ENCODE data around the gene VENTX. TPM values are rescaled to one million over a fixed set of nuclear protein-coding genes. Genes with fewer than 3 reads are reported as not detected.

Gene VENTX
- total RNA-seq, 1 donor from 2014 or later = 1.6 TPM

- Mint-ChIP-seq H3K4me1 (ENCODE audit: low read depth, unreplicated experiment) (peaks cover 13% of the 10 kb centered on the region), H3K9me3 (ENCODE audit: unreplicated experiment) (peaks cover 2% of the 10 kb centered on the region), H3K27ac (ENCODE audit: unreplicated experiment) (no peak overlapping the region), H3K4me3 (ENCODE audit: unreplicated experiment) (no peak overlapping the region), H3K27me3 (ENCODE audit: unreplicated experiment) (peaks cover 7% of the 10 kb centered on the region), H3K36me3 (ENCODE audit: unreplicated experiment) (no peaks in the 10 kb centered on the region)
- DNase-seq = no peak
- TF ChIP-seq, protein P1, sequence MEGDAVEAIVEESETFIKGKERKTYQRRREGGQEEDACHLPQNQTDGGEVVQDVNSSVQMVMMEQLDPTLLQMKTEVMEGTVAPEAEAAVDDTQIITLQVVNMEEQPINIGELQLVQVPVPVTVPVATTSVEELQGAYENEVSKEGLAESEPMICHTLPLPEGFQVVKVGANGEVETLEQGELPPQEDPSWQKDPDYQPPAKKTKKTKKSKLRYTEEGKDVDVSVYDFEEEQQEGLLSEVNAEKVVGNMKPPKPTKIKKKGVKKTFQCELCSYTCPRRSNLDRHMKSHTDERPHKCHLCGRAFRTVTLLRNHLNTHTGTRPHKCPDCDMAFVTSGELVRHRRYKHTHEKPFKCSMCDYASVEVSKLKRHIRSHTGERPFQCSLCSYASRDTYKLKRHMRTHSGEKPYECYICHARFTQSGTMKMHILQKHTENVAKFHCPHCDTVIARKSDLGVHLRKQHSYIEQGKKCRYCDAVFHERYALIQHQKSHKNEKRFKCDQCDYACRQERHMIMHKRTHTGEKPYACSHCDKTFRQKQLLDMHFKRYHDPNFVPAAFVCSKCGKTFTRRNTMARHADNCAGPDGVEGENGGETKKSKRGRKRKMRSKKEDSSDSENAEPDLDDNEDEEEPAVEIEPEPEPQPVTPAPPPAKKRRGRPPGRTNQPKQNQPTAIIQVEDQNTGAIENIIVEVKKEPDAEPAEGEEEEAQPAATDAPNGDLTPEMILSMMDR (IDR thresholded peaks at IDR 0.05; ENCODE audit: partially characterized antibody, unreplicated experiment) = no peak
These were observed 20.6 kb downstream of the VENTX start for GRCh38 chr10:133258066-133258817.

GRCh38 chr10:133258818-133259601 lies 21.4 kb downstream of the VENTX start:
- Mint-ChIP-seq H3K4me3 (ENCODE audit: unreplicated experiment) (peak overlapping the region; percentile 30), H3K9me3 (ENCODE audit: unreplicated experiment) (no peaks in the 10 kb centered on the region)

DNA sequence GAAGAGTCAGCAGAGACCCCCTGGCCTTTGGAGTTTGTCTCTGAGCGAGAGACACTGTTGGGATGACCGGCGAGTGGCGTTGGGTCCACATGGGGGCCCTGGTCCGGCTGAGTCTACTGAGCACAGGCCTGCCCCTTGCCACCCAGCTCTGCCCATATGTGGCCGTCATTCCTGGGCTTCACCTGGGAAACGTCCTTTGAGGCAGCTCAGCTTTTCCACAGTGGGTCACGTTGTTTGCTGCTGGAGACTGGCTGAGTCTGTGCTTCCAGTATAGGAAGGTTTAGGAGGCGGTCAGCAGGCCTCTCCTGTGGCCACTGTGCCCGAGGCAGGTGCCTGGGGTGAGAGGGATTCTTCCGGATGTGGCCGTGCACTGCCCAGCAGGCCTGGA lies 21.9 kb downstream of the VENTX start:
- Mint-ChIP-seq H3K9me3 (ENCODE audit: unreplicated experiment) (no peaks in the 10 kb centered on the region), H3K27me3 (ENCODE audit: unreplicated experiment) (peaks cover 8% of the 10 kb centered on the region), H3K4me1 (ENCODE audit: low read depth, unreplicated experiment) (peaks cover 14% of the 10 kb centered on the region), H3K27ac (ENCODE audit: unreplicated experiment) (no peak overlapping the region), H3K36me3 (ENCODE audit: unreplicated experiment) (no peaks in the 10 kb centered on the region), H3K4me3 (ENCODE audit: unreplicated experiment) (no peak overlapping the region)
- DNase-seq = no peak
- TF ChIP-seq, protein P1 (IDR thresholded peaks at IDR 0.05; ENCODE audit: partially characterized antibody, unreplicated experiment) = no peak

More at GRCh38 chr10:133258818-133259601, 21.4 kb downstream of the VENTX start:
- peaks cover 8% of the 10 kb centered on the region for H3K27me3 Mint-ChIP-seq (ENCODE audit: unreplicated experiment)
- no peaks in the 10 kb centered on the region for H3K36me3 Mint-ChIP-seq (ENCODE audit: unreplicated experiment)
- DNase-seq = no peak
- TF ChIP-seq, protein P1 (IDR thresholded peaks at IDR 0.05; ENCODE audit: partially characterized antibody, unreplicated experiment) = no peak
- peaks cover 14% of the 10 kb centered on the region for H3K4me1 Mint-ChIP-seq (ENCODE audit: low read depth, unreplicated experiment)
- no peak overlapping the region for H3K27ac Mint-ChIP-seq (ENCODE audit: unreplicated experiment)

DNA sequence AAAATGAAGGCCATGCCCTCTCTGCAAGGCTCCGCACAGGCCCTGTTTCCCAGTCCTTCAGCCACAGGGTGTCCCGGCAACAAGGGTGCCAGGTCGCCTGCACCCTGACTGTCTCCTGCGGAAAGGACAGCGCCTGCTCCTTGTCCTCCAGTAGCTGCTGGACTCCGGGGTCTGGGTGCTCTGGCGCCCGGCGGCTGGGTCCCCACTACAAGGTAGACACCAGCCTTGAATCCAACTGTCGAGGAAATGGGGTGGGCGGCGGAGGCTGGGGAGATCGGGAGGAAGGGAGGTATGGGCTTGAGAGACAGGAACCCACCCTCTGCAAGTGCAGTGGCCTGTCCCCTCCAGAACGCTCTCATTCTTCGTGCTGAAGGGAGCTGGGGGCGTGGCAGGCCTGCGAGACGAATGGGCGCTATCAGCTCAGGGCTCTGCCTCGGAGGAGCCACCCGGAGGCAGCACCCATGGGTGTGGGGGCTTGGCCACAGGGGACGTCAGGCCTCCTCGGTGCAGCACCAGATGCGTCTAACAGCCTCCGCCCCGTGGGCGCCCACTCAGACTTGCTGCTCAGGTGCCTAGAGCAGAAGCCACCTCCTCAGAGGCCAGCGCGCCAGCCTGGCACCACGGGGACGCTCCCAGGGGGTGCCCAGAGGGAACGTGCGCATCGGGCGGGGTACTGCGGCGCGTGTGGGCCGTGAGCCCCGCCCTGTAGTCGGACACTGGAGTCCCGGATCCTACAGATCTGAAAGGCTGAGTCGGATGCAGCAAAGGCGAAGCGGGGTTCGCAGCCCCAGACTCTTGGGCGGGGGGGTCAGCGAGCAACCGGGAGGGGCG lies 23.5 kb downstream of the VENTX start:
- peak; percentile 59 for DNase-seq
- TF ChIP-seq, protein P1 (IDR thresholded peaks at IDR 0.05; ENCODE audit: partially characterized antibody, unreplicated experiment) = no peak
- peaks cover 15% of the 10 kb centered on the region for H3K27me3 Mint-ChIP-seq (ENCODE audit: unreplicated experiment)
- H3K36me3 Mint-ChIP-seq (ENCODE audit: unreplicated experiment) = no peaks in the 10 kb centered on the region
- H3K4me3 Mint-ChIP-seq (ENCODE audit: unreplicated experiment) = peak overlapping the region; percentile 49
- H3K27ac Mint-ChIP-seq (ENCODE audit: unreplicated experiment) = no peak overlapping the region
- H3K9me3 Mint-ChIP-seq (ENCODE audit: unreplicated experiment) = no peaks in the 10 kb centered on the region
- peaks cover 14% of the 10 kb centered on the region for H3K4me1 Mint-ChIP-seq (ENCODE audit: low read depth, unreplicated experiment)
